Ishikawa (cell line): ENCODE data around the gene ANKRD35.

Source experiments
- CREB1 ChIP-seq: IDR thresholded peaks from 2 replicates; pipeline ENCODE4 v1.6.1; 2012; ENCODE audit warnings: low read depth
- EGR1 ChIP-seq: IDR thresholded peaks from 2 replicates; pipeline ENCODE4 v1.6.1; 2012
- EP300 ChIP-seq: IDR thresholded peaks from 2 replicates; pipeline ENCODE4 v1.6.1; 2012; ENCODE audit warnings: borderline replicate concordance
- FOXM1 ChIP-seq: IDR thresholded peaks from 2 replicates; pipeline ENCODE4 v1.6.1; 2012; ENCODE audit warnings: low read depth, borderline replicate concordance
- MAX ChIP-seq: IDR thresholded peaks from 2 replicates; pipeline ENCODE4 v1.6.1; 2012
- NFIC ChIP-seq: IDR thresholded peaks from 2 replicates; pipeline ENCODE4 v1.6.1; 2012
- RAD21 ChIP-seq: IDR thresholded peaks from 2 replicates; pipeline ENCODE4 v1.6.1; 2012; ENCODE audit warnings: low read depth
- TAF1 ChIP-seq: IDR thresholded peaks from 2 replicates; pipeline ENCODE4 v1.6.1; 2012; ENCODE audit warnings: low read depth, mild to moderate bottlenecking
- TCF12 ChIP-seq: IDR thresholded peaks from 2 replicates; pipeline ENCODE4 v1.6.1; 2012; ENCODE audit warnings: low read depth
- TEAD4 ChIP-seq: IDR thresholded peaks from 2 replicates; pipeline ENCODE4 v1.6.1; 2012
- USF1 ChIP-seq: IDR thresholded peaks from 2 replicates; pipeline ENCODE4 v1.6.1; 2012
- YY1 ChIP-seq: IDR thresholded peaks from 2 replicates; pipeline ENCODE4 v1.6.1; 2012; ENCODE audit warnings: low read depth
- ZBTB7A ChIP-seq: IDR thresholded peaks from 2 replicates; pipeline ENCODE4 v1.6.1; 2012; ENCODE audit warnings: low read depth
- TF ChIP-seq, protein P1 (sequence below): IDR thresholded peaks from 2 replicates; pipeline ENCODE4 v1.6.1; 2012; ENCODE audit warnings: low read depth, mild to moderate bottlenecking

Gene ANKRD35

DNA sequence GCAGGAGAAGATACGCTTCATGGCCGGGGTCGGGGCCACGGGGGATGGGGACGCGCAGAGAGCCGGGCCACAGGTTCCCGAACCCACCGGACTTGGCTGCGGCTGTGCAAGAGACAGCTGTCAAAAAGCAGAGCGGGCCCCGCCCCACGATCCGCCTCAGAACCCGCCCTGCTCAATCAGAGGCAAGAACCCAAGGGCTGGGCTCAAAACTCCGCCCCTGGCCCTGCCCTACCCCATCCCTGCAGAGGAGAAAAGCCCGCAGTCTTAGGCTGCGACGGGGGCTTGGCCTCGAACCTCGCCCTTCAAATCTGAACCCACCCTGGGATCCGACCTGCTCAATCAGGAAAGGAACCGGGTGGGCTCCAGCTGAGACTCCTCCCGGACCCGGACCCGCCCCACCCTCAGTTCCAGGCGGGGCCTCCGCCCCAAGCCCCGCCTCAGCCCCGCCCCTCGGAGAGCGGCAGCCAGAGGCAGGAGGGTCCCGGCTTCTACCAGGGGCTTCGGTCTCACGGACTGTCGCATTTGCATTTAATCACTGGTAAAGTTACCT, at the start of gene ANKRD35:
TSS of gene ANKRD35 (minus strand) at position 129 of the 550 bp plus-strand sequence. CDS start at position 21, 108 bp downstream.
- peak; percentile 24; the same call in 1 of the 2 replicates for TF ChIP-seq TAF1
- no peak for TF ChIP-seq ZBTB7A

GRCh38 chr1:145927916-145928643, 42.4 kb upstream of the ANKRD35 start:
- no peak for TF ChIP-seq TAF1
- no peak for TF ChIP-seq EGR1
- no peak for TF ChIP-seq TEAD4
- TF ChIP-seq, protein P1, sequence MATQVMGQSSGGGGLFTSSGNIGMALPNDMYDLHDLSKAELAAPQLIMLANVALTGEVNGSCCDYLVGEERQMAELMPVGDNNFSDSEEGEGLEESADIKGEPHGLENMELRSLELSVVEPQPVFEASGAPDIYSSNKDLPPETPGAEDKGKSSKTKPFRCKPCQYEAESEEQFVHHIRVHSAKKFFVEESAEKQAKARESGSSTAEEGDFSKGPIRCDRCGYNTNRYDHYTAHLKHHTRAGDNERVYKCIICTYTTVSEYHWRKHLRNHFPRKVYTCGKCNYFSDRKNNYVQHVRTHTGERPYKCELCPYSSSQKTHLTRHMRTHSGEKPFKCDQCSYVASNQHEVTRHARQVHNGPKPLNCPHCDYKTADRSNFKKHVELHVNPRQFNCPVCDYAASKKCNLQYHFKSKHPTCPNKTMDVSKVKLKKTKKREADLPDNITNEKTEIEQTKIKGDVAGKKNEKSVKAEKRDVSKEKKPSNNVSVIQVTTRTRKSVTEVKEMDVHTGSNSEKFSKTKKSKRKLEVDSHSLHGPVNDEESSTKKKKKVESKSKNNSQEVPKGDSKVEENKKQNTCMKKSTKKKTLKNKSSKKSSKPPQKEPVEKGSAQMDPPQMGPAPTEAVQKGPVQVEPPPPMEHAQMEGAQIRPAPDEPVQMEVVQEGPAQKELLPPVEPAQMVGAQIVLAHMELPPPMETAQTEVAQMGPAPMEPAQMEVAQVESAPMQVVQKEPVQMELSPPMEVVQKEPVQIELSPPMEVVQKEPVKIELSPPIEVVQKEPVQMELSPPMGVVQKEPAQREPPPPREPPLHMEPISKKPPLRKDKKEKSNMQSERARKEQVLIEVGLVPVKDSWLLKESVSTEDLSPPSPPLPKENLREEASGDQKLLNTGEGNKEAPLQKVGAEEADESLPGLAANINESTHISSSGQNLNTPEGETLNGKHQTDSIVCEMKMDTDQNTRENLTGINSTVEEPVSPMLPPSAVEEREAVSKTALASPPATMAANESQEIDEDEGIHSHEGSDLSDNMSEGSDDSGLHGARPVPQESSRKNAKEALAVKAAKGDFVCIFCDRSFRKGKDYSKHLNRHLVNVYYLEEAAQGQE, result no peak
- TF ChIP-seq TCF12, result no peak
- no peak for TF ChIP-seq CREB1
- no peak for TF ChIP-seq USF1
- TF ChIP-seq MAX, result no peak
- no peak for TF ChIP-seq YY1
- TF ChIP-seq FOXM1, result no peak

DNA sequence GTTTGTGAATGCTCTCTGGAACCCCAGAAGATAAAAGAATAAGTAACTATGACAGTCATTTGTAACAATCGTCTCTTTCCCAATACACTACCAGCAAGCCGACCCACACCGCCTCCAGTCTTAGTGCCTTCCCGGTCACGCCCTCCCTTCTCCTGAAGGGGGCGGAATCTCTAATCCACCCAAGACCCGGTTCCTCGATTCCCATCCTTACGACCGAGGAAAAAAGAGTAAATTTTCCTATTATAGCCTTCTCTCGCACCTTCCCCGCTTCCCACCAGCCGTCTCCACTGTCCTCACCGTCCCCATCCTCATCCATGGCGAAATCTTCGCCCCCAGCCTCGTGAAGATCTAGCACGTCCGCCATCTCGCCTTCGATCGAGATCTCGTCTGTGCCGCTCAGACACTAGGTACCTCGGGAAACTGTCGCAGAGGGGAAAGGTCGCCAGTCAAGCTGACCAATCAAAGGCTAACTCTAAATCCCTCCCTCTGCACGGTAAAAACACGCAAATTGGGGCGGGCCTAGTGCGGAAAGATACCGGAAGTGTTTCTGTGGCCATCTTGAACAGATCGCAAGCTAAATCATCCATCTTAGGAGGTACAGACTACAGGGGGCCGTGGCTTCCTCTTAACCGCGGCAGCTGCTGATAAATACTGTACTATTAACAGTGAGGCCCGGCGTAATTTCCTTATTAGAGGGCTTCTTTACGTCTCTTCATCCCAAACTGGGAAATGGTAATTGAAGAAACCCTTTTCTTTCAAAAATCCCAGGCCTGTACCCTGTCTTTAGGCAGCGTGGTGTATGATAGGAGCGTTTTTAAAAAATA, 41.6 kb upstream of the ANKRD35 start, which contains the start of gene RBM8A:
TSS of gene RBM8A (minus strand) at position 422 of the 824 bp plus-strand sequence. CDS start at position 364, 58 bp downstream.
- TF ChIP-seq TCF12 (peak; percentile 51), EGR1 (peak; percentile 66; the same call in 1 of the 2 replicates), TEAD4 (peak; percentile 85), MAX (peak; percentile 85), USF1 (no peak), EP300 (no peak), FOXM1 (no peak; the same call in 1 of the 2 replicates), TAF1 (peak; percentile 65), YY1 (peak; percentile 95), CREB1 (peak; percentile 81)

GRCh38 chr1:145926686-145927062, 41.0 kb upstream of the ANKRD35 start:
- TF ChIP-seq USF1 (no peak), TAF1 (no peak), TCF12 (no peak)

- no peak for TF ChIP-seq FOXM1
- no peak for TF ChIP-seq RAD21
- TF ChIP-seq TAF1, result no peak
- TF ChIP-seq USF1, result no peak
- no peak for TF ChIP-seq TCF12
- TF ChIP-seq TEAD4, result no peak
- TF ChIP-seq NFIC, result no peak
- TF ChIP-seq EGR1, result no peak
- TF ChIP-seq MAX, result no peak
- TF ChIP-seq EP300, result no peak
Measured at GRCh38 chr1:145922266-145922665, 36.6 kb upstream of the ANKRD35 start.

DNA sequence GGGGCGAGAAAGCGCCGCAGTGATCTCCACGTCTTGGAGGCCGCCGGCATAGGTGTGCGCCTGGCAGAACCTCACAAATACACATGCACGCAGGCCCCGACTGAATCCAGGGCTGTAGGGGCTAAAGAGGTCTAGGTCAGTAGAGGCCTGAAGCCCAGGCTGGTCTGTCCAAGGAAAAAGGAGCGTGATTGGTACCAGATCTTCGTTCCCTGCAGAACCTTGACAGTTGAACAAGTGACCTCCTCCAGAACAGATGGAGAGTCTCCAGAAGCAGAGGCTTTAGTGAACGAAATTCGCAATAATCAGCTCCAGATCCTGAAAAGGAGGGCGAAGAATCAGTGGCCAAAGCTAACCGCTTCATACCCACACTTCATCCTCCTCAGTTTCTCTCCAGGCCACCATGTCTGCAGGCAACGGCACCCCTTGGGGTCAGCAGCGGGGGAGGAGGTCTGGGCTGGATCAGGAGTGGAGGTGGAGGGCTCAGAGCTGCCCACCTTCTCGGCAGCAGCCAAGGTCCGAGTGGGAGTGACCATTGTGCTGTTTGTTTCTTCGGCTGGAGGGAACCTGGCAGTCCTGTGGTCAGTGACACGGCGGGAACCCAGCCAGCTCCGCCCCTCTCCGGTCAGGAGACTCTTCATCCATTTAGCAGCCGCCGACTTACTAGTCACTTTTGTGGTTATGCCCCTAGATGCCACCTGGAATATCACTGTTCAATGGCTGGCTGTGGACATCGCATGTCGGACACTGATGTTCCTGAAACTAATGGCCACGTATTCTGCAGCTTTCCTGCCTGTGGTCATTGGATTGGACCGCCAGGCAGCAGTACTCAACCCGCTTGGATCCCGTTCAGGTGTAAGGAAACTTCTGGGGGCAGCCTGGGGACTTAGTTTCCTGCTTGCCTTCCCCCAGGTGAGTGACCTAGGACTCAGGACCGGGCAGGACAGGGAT, 33.6 kb upstream of the ANKRD35 start:
- TF ChIP-seq EGR1, result no peak
- no peak for TF ChIP-seq EP300
- peak; percentile 41; the same call in 1 of the 2 replicates for TF ChIP-seq YY1
- TF ChIP-seq MAX, result peak; percentile 22; the same call in 1 of the 2 replicates
- peak; percentile 37; the same call in 1 of the 2 replicates for TF ChIP-seq NFIC
- TF ChIP-seq, protein P1, result no peak
- no peak for TF ChIP-seq TEAD4
- no peak for TF ChIP-seq TCF12
- no peak for TF ChIP-seq RAD21
